ENCODE results near the gene PPP1CA.

Gene PPP1CA

DNA sequence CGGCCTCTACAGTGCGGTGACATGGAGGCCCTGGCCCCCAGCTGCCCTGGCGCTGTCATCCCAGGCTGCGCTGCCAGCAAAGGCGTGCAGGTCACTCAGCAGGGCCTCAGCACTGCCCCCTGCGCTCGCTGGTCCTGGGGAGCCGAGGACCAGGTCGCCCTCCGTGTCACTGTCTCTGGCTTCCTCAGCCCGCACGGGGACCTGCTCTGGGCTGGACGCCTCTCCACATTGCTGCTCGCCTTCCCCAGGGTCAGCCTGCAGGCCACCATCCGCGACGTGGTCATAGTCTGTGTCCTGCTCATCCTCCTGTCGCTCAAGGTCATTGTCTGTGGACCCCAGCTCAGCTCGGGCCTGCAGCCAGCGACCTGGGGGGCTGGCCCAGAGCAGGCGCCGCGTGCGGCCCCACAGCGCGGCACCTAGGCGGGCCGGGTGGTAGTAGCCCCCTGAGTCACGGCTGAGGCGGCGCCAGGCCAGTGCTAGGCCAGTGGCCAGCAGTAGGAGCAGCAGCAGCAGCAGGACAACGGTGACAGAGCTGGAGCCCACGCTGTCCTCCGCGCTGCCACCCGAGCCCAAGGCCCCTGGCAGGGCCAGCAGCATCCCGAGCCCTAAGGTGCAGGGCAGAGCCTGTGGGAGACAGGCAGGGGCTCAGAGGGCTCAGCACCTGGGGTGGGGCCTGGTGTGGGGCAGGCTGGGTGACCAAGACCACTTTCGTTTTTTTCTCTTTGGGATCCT lies 34.2 kb upstream of the PPP1CA start:
- TF ChIP-seq, protein P1, sequence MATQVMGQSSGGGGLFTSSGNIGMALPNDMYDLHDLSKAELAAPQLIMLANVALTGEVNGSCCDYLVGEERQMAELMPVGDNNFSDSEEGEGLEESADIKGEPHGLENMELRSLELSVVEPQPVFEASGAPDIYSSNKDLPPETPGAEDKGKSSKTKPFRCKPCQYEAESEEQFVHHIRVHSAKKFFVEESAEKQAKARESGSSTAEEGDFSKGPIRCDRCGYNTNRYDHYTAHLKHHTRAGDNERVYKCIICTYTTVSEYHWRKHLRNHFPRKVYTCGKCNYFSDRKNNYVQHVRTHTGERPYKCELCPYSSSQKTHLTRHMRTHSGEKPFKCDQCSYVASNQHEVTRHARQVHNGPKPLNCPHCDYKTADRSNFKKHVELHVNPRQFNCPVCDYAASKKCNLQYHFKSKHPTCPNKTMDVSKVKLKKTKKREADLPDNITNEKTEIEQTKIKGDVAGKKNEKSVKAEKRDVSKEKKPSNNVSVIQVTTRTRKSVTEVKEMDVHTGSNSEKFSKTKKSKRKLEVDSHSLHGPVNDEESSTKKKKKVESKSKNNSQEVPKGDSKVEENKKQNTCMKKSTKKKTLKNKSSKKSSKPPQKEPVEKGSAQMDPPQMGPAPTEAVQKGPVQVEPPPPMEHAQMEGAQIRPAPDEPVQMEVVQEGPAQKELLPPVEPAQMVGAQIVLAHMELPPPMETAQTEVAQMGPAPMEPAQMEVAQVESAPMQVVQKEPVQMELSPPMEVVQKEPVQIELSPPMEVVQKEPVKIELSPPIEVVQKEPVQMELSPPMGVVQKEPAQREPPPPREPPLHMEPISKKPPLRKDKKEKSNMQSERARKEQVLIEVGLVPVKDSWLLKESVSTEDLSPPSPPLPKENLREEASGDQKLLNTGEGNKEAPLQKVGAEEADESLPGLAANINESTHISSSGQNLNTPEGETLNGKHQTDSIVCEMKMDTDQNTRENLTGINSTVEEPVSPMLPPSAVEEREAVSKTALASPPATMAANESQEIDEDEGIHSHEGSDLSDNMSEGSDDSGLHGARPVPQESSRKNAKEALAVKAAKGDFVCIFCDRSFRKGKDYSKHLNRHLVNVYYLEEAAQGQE (IDR thresholded peaks at IDR 0.05; ENCODE audit: insufficient read depth in 1 of 2, low read depth in 2 of 2, low read length in 2 of 2): no peak
- 0 out of 2 replicates have a peak, but pooled peaks have one; percentile 6 for TF ChIP-seq POLR2AphosphoS5 (IDR thresholded peaks at IDR 0.05; ENCODE audit: low read depth, low read length)

DNA sequence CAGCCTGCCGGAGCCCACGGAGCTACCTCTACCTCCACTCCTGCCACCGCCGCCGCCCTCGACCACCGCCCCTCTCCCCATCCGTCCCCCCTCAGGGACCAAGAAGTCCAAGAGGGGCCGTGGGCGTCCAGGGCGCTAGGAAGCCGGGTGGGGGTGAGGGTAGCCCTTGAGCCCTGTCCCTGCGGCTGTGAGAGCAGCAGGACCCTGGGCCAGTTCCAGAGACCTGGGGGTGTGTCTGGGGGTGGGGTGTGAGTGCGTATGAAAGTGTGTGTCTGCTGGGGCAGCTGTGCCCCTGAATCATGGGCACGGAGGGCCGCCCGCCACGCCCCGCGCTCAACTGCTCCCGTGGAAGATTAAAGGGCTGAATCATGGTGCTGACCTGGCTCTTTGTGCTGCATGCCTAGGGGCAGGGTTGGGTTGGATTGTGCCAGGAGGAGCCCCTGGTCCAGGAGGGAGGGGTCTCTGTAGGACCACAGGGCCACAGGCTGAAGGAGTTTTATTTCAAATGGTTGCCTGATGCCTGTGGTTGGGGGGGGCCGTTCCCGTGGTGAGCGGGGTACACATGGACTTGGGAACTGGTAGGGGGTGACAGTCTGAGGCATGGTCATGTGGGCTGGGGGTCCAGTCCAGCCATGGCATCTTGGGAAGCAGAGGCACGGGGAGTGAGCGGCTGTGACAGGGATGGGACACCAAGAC lies 33.5 kb upstream of the PPP1CA start:
- TF ChIP-seq TAF1 (IDR thresholded peaks at IDR 0.05; ENCODE audit: borderline replicate concordance, insufficient read depth, low read length) (no peak), POLR2AphosphoS5 (IDR thresholded peaks at IDR 0.05; ENCODE audit: low read depth, low read length) (peak; percentile 7; the same call in 1 of the 2 replicates)

DNA sequence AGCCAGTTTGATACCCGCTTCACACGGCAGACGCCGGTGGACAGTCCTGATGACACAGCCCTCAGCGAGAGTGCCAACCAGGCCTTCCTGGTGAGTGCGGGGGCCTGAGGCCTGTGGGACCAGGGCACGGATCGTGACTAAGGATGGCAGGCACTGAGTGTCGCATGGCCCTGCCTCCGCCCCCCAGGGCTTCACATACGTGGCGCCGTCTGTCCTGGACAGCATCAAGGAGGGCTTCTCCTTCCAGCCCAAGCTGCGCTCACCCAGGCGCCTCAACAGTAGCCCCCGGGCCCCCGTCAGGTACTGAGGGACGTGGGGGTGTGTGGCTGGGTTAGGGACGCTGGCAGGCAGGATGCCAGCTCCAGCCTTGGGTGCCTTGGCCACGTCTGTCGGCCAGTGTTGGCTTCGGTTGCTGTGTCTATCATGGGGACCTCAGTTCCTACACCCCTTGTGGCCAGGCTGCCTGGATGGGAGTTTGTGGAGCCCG lies 32.8 kb upstream of the PPP1CA start:
- TF ChIP-seq POLR2AphosphoS5 (IDR thresholded peaks at IDR 0.05; ENCODE audit: low read depth, low read length) (no peak), FOXP2 (optimal IDR thresholded peaks at IDR 0.05; ENCODE audit: borderline replicate concordance, extremely low read depth, extremely low read length, insufficient read depth) (no peak)
- TF ChIP-seq, protein P1 (IDR thresholded peaks at IDR 0.05; ENCODE audit: insufficient read depth in 1 of 2, low read depth in 2 of 2, low read length in 2 of 2): no peak

DNA sequence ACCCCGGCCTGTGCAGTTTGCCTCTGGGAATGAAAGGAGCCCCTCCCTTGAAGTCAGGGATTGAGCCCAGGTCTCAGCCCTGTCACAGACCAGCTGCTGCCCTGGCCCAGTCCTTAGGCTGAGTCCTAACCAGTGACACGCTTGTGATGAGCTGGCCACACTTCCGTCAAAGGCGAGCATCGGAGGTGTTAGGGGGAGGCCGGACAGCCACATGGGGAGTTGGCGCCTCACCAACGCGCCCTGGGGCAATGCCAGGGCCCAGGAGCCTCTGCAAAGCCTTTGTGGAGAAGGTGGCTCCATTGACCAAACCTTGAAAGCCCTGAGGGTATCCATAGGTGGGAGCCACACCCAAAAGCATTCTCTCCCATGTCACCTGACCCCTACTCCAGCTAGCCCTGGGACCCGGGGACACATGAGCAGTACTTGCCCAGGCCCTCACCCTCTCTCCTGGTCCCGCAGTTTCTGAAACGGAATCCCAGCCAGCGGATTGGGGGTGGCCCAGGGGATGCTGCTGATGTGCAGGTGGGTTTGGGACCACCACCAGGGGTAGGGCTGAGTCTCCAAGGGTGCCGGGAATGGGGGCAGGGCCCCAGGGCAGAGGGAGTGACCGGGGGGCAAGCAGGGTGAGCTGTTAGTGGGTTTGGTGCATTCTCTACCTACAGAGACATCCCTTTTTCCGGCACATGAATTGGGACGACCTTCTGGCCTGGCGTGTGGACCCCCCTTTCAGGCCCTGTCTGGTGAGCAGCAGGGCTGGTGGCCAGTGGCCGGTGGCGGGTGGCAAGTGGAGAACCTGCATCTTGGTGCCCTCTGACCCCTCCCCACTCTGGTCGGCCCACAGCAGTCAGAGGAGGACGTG lies 32.1 kb upstream of the PPP1CA start:
- TF ChIP-seq, protein P1 (IDR thresholded peaks at IDR 0.05; ENCODE audit: insufficient read depth in 1 of 2, low read depth in 2 of 2, low read length in 2 of 2): no peak
- no peak for TF ChIP-seq POLR2AphosphoS5 (IDR thresholded peaks at IDR 0.05; ENCODE audit: low read depth, low read length)
- no peak for TF ChIP-seq TAF1 (IDR thresholded peaks at IDR 0.05; ENCODE audit: borderline replicate concordance, insufficient read depth, low read length)
- no peak for TF ChIP-seq FOXP2 (optimal IDR thresholded peaks at IDR 0.05; ENCODE audit: borderline replicate concordance, extremely low read depth, extremely low read length, insufficient read depth)
- no peak for TF ChIP-seq SIN3A (IDR thresholded peaks at IDR 0.05; ENCODE audit: borderline replicate concordance, insufficient read depth, low read length)

DNA sequence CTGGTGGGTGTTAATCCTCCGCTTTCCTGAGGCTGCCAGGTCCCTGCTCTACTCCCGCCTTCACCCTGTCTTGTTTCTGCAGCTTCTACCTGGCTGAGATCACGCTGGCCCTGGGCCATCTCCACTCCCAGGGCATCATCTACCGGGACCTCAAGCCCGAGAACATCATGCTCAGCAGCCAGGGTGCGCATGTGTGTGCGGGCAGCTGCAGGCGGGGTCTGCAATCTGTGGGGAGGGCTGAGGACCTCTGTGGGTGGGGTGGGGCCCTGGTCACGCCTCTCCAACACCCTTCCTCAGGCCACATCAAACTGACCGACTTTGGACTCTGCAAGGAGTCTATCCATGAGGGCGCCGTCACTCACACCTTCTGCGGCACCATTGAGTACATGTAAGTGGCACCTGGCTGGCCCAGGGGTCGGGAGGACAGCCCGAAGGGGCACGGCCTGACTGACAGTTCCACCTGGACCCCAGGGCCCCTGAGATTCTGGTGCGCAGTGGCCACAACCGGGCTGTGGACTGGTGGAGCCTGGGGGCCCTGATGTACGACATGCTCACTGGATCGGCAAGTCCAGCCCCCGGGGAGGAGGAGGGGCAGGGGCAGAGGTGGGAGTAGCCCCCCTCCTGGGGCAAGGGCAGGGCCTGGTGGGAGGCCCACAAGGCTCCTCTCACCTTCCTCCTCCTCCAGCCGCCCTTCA lies 31.1 kb upstream of the PPP1CA start:
- TF ChIP-seq FOXP2 (optimal IDR thresholded peaks at IDR 0.05; ENCODE audit: borderline replicate concordance, extremely low read depth, extremely low read length, insufficient read depth) (no peak), TAF1 (IDR thresholded peaks at IDR 0.05; ENCODE audit: borderline replicate concordance, insufficient read depth, low read length) (no peak), POLR2AphosphoS5 (IDR thresholded peaks at IDR 0.05; ENCODE audit: low read depth, low read length) (0 out of 2 replicates have a peak, but pooled peaks have one; percentile 2), SIN3A (IDR thresholded peaks at IDR 0.05; ENCODE audit: borderline replicate concordance, insufficient read depth, low read length) (no peak)
- TF ChIP-seq, protein P1 (IDR thresholded peaks at IDR 0.05; ENCODE audit: insufficient read depth in 1 of 2, low read depth in 2 of 2, low read length in 2 of 2): no peak

Measured in PFSK-1 (cell line).